GM15510 (cell line): ENCODE measurements around the gene DLGAP3.
A peak's percentile ranks its signal among the peaks of the same experiment; 100 is the strongest.

Source experiments
- POLR2A ChIP-seq: IDR thresholded peaks from 3 replicates; pipeline ENCODE4 v1.6.1; 2011; ENCODE audit warnings: borderline replicate concordance; ENCODE audit not compliant: insufficient read length; ENCODE audit errors: extremely low read depth

DLGAP3 gene

DNA sequence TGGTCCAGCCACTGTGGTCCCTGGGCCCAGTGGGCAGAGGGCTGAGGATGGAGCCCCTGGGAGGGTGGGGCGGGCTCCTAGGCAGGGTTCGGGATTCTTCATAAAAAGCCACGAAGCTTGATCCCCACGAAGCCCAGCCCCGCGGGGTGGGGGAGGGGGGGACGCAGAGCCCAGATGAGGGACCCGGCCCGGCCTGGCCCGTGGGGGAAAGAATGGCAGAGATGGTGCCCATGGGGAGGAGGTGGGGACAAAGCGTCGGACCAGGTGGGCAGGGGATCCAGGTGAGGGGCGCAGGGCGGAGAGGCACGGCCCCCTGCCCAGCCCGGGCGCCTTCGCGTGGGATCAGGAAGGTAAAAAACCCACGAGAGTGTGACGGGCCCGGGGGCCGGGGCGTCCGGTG lies 63.9 kb downstream of the DLGAP3 start:
- TF ChIP-seq POLR2A: no peak

DNA sequence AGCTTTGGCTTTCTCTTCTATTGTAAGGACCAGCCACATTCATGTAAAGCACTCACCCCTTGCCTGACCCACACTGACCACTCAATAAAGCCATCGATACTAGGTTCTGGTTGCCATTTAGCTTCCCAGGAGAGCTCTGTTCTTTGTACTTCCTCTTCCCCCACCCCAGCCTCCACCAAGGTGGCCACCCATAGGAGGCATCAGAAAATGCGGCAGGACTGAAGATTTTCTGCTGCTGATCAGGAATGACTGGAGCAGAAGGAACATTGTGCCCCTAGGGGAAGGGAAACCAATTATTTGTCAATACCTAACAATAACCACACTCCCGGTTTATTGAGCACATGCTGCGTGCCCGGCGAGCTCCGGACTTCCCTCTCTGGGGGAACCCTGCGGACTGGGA lies 64.7 kb downstream of the DLGAP3 start:
- TF ChIP-seq POLR2A: no peak

DNA sequence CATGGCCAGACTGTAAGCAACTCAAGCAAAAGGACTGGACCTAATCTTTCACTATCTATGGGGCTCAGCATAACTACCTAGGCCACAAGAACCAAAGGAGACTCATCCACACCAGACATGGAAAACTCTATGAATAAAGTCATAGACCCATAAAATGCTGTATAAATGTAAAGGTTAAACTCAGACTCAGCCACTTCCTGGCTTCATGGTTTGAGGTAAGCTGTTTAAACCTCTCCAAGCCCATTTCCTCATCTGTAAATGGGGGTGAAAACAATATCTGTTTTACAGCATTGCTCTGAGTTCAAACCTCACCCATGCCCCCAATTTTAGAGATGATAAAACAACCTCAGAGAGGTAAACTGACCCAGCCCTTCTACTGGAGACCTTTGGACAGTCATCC lies 65.9 kb downstream of the DLGAP3 start:
- TF ChIP-seq POLR2A: no peak

DNA sequence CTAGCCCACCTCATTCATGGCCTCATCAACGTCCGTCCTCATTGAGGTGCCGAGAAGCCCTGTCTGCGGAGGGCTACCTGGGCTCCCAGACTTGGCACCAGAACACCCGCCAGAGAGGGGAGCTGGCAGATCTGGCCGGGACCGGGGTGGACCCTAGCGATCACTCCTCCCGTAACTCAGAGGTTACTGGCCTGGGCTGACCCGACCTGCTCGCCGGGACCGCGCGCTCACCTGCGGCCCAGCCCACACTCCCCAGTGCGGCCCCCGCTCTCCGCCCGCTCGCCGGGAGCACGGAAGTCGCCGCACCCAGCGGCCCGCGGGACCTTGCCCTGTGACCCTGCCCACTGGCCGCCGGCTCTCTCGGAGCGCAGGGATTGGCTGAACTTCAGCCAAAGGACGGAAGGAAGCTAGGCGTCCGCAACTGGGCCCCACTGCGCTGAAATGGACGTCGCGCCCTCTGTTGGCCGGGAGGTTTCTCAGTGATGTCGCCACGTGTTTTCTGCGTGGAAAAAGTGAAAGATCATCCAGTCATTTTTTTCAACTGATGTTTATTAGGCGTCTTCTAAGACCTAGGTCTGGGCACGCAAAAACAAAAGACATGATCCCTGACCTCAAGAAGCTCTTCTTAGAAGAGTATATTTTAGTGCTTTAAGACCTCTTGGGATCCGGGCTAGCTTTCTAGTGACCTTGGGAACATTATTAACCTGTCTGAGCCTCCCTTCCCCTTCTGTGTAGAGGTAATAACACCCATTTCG lies 69.8 kb downstream of the DLGAP3 start, which contains the start of gene SMIM12:
TSS of gene SMIM12 (minus strand) at position 304 of the 755 bp plus-strand sequence. CDS start 3,772 bp downstream, outside the sequence.
- TF ChIP-seq POLR2A: peak; percentile 97

DNA sequence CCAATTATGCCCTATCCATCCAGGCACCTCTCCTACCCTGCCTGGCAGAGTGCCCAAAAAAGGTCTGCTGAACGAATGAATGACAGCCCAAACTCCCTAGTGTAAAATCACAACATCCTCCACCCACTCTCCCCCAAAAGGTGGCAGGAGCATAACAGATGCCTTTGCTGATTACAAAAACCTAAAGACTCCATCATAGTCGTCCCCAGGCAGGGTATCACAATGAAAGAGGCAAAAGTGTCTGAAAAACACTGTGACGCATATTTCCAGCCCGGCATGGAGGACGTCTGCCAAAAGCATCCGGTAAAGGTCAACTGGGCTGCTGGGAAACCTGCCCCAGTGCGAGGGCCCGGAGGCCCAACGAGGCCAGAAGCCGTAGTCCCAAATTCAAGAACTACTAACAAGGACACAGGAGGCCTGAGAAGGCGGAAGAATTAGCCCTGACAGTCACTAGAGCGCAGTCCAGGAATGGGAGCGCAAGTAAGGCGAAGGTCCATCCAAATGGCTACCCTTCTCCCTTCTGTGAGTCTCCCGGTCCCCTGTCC lies 70.5 kb downstream of the DLGAP3 start:
- no peak for TF ChIP-seq POLR2A

DNA sequence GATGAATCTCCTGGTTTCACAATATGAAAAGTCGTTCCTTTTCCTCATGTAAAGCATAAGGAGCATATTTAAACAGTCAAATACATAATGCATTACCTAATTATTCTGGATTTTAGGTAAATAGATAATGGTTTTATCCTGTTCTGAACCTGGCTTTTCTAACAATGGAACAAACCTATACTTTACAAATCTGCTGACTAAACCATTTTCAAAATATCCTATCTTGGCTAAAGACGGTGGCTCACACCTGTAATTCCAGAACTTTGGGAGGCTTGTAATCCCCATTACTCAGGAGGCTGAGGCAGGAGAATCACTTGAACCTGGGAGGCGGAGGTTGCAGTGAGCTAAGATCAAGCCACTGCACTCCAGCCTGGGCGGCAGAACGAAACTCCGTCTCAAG lies 72.8 kb downstream of the DLGAP3 start:
- TF ChIP-seq POLR2A: no peak

DNA sequence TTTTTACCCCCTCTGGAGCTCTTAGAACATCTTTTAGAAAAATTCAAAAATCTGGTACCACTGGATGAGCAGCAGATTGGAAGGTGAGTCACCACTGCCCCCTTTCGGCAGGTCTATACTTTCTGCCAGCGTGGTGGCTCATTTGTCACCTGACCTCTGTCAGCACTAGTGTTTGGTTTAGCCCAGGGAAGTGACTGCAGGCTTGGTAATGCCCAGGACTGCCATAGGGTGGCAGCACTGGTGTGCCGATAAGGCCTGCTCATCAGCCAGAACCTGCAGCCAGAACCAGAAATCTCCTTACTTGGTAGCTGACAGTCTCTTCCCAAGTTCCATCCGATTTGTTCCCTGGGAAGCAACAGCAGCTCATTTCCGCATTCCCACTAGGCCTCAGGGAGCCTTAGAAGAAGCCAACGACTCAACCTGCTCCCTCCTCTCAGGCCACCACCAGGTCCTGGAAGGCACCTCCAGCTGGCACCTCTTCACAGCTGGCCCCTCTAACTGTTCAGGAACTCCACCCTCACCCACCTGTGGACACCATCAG lies 76.7 kb downstream of the DLGAP3 start:
- no peak for TF ChIP-seq POLR2A

DNA sequence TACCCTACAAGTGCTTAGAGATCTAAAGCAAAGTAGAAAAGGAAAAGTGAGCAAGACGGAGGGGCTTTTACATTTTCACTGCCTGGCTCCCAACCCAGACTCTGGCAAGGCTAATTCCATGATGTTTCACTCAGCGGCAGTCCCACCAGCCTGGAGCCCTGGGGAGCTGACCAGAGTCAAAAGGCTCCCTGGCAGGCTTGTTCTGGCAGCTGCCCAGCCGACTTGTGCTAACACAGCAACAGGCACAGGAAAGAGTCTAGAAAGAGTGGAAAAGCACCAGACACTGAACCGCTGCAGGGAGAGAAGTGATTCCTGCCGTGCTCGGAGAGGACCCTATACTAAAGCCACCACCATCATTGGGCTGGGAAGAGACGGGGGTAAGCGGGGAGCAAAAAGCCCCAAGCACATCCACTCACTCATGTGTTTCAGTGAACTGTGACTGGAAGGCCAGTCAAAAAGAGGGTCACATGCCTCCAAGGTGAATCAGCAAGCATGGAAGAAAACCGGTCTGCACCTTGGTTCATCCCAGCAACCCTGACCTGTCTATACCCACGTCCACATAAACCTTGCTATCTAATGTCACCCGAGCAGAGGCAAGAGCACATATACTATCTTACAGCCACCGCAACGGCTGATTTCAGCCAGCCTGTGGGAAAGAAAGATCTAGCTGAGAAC lies 77.9 kb downstream of the DLGAP3 start:
- no peak for TF ChIP-seq POLR2A

DNA sequence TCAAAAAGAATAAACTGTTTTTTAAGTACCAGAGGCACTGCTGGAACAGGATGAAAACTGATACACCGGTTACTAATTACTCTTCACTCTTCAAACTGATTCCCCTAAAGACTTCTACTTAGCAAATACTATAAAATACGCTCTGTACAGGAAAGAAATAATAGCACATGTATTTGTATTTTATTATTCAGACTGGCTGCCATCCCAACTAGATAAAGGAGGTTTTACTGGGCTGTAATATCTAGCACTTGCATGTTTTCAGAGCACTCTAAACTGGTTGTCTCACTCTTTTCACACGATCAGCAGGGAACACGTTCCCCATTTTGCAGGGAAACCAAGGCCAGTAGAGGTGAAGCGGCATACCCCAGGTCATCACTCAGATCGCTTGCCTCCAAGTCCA lies 79.1 kb downstream of the DLGAP3 start:
- no peak for TF ChIP-seq POLR2A

DNA sequence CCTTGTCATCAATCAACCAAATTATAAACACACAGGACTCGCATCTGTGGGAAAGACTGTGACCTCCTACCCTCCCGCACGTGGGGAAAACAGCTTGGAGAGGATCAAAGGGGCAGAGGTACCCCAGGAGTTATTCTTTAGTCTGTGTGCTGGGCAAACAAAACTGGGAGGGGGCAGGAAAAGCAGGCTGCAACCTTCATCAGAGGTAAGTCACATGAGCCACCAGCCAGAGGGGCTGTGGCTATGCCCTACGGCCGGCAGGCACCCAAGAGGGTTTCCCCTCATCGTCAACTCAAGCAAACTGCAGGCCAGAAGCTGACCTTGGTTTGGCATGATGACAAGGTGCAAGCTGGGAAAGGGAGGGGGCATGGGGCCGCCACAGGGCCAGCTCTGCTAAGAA lies 82.4 kb downstream of the DLGAP3 start:
- TF ChIP-seq POLR2A: no peak

DNA sequence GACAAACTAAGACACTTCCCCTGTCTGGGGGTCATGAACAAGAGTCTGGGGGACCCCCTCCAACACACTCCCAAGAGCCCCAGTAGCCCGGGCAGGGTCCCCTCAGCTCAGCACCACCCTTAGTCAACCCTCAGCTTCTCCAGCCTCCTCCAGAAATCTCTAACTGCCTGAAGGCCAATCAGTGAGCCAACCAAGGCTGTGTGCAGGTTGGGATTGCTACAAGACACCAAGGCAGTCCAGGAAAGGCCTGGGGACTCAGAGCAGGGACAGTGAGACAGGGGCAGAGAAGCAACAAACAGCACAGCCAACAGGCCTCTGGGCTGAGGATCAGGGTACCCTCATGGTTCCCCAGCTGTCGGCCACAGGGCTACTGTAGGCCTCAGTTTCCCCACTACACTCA lies 83.2 kb downstream of the DLGAP3 start:
- TF ChIP-seq POLR2A: no peak

DNA sequence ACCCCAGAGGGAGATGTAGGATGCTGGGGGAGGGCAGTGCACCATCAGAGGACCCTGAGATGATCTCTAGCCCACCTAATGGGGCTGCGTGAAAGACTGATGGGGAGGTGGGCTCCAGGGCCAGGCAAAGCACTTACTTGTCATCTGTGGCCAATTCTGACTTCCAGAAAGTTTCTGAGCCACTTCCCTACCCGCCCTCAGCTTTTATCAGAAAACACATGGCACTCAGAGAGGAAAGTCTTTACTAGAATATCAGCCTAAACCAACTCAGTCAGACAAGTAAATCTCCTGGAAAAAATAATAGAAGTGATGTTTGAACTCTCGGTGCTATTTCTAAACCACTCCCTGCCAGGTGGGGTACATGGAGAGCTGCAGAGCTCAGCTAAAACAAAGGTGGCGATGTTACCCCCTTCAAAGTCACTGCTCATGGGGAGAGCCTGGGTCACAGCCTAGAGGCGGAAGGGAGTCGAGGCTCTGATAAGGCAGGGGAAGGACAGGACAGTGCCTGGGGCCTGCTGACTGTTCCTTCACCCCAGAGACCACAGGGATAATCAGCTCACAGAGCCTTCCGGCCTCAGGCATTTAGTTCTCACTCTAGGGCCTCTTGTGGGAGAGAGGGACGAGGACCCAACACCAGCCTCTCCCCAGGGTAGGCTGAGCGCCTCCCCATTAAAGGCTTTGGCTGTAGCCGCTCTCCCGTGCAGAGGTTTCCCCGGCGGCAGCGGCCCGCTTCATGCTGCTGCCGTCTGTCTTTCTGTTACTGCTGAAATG lies 84.1 kb downstream of the DLGAP3 start:
- TF ChIP-seq POLR2A: no peak

DNA sequence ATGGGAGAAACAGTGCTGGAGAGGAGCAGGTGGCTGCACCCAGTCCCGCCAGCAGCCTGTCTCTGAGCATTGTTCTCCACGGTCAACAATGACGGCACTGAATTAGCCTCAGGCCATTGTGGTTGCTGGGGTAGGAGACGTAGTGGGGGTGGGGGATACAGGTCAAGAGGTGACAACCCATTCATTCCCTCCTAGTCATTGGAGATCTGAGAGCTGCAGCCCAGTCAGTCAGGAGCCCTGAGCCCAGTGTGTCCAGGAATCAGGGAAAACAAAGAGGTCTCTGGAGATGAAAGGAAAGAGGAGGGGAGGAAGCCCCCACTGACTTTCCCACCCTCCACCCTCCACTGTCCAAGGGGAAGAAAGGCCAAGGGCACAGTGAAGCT lies 85.2 kb downstream of the DLGAP3 start:
- TF ChIP-seq POLR2A: no peak

DNA sequence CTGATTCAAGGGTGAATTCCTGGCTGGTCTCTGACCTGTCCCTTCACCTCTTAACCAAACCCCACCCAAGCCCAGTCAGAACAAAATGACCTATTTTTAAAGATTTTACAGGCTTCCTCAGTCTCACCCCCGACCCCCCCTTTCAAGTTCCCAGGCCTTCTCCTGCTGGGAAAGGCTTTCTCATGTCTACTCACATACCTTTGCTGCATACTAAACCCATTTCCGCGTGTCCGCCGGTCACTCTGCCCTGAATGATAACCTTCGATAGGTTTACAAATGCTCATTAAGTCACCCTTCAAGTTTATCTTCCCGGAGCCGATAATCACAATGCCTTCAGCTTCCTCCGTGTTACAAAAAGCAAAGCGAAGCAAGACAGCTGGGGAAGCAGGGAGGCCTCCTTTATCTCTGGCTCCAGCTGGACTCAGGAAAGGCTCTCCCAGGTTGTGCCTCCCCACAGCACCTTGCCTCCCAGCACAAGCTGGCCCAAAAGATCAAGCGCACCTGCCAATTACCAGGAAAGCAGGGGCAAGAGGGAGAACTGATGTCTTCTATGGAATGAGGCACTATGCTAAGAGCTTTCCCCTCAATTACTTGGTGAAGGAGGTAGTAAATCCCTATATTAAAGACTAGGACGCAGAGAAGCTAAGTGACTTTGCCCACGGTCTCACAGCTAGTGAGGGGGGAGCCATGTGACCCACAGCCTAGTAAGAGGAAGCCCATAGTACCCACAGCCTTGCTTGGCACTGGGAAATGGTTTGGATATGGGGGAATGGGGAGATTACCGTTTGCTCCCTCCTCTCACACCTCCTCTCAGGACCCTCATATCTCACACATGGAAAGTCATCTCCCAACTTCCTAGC lies 85.8 kb downstream of the DLGAP3 start:
- no peak for TF ChIP-seq POLR2A
